ENCODE results near the gene PRDX6. TPM values are rescaled to one million over a fixed set of nuclear protein-coding genes. Genes with fewer than 3 reads are reported as not detected.
A peak's percentile ranks its signal among the peaks of the same experiment; 100 is the strongest.
"Not testable (repeated sequence)": the region's sequence is repeated elsewhere in the genome, so short reads cannot be mapped to it uniquely, and the experiment has no call there.

PRDX6 gene
- total RNA-seq, 1 donor from 2014 or later, result 146 TPM

GRCh38 chr1:173496757-173497320 lies 19.7 kb downstream of the PRDX6 start:
- no peak for DNase-seq (ENCODE audit: low spot score)

- no peak for DNase-seq (ENCODE audit: low spot score)
Observed at GRCh38 chr1:173499729-173500128, 22.6 kb downstream of the PRDX6 start.

GRCh38 chr1:173502104-173502503 lies 25.0 kb downstream of the PRDX6 start:
- no peak for DNase-seq (ENCODE audit: low spot score)

DNA sequence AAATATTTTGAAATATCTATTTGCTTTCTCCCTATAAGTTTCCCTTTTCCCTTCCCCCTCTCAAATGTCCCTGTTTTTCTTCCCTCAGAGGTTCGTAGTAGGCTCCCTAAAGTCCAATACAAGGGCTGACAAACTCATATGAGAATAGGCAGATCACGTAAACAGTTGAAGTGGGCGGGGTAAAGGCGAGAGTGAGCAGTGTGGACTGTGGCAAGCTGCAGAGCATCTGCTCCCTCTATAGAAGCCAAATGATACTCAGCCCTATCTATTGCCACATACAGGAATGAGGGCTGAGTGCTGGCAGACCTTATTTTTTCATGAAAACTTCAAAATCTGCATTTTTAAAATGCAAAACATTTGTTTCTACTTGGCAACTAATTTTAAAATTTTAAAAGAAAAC lies 26.3 kb downstream of the PRDX6 start:
- peak; percentile 12 for DNase-seq (ENCODE audit: low spot score)

- DNase-seq (ENCODE audit: low spot score), result no peak
Observed at GRCh38 chr1:173504268-173504667, 27.1 kb downstream of the PRDX6 start.

GRCh38 chr1:173505391-173505790 lies 28.3 kb downstream of the PRDX6 start:
- DNase-seq (ENCODE audit: low spot score), result no peak

DNA sequence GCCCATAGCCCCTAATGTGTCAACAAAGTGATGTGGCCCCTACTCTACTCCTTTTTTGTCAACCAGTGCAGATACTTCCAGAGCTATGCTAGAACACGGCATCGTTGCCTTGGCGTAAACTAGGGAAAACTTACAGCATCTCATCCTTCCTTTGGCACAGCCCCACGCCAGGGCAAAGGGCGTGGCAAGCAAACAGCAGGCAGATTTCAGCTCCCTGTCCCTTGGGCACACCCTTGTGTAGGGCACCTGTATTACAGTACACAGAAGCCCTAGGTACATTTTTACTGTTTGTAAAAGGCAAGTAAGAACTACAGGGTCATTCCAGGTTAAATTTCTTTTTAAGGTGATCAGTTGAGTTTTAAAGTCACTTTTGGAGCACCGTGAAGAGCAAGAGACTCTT lies 29.3 kb downstream of the PRDX6 start:
- no peak for DNase-seq (ENCODE audit: low spot score)

DNA sequence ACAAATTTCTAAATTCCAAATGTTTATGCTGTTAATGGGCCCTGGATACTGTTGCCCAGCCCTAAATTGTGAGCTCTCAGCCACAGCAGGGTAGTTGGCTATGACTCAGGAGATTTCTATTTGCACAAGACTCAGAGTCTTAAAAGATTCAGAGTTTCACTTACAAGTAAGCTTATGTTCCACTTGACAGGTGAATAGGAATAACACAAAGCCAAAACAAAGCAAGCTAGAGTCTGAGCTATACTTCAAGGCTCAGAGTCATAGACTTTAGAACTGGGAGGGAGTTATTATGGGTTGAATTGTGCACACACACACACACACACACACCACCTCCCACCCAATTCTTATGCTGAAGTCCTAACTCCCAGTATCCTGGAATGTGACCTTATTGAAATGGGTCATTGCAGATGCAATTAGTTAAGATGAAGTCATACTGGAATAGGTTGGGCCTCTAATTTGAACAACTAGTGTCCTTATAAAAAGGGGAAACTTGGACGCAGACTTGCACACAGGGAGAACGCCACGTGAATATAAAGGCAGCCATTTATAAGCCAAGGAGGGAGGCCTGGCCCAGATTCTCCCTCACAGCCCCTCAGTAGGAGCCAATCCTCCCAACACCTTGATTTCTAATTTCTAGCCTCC lies 30.2 kb downstream of the PRDX6 start:
- no peak for DNase-seq (ENCODE audit: low spot score)

DNA sequence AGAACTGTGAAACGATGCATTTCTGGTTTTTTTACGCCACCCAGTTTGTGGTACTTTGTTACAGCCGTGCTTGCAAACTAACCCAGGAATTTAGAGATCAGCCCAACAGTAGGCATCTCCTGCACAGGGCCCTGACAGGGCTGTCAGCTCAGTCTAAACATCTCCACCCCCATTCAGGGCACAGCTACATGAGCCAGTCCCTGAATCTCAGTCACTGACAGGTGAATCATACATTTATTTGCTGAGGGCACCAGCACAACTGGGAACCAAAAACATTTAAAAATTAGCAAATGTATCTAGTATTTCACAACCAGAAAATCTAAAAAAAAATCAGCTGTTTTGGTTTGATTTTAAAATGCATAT lies 30.7 kb downstream of the PRDX6 start:
- no peak for DNase-seq (ENCODE audit: low spot score)

DNA sequence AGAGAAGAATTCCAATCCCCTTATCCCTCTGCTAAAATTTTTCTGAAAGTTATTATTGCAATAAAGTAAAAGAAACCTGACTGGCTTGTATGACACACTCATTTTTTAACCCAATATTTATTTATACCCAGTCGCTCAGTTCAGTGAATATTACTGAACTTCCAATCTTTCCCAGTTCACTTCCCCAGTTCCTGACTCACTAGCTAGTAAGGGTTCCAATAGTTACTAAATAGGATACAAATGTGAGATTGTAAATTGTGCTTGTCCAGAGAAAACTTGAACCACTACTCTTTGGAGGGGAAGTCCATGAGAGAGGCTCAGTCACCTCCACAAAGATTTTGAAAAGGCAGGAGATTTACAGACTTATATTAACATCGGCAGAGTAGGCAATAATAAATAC lies 31.4 kb downstream of the PRDX6 start:
- no peak for DNase-seq (ENCODE audit: low spot score)

- DNase-seq (ENCODE audit: low spot score), result no peak
Observed at GRCh38 chr1:173509797-173510196, 32.7 kb downstream of the PRDX6 start.

GRCh38 chr1:173514503-173514902 lies 37.4 kb downstream of the PRDX6 start:
- DNase-seq (ENCODE audit: low spot score), result not testable (repeated sequence)

DNA sequence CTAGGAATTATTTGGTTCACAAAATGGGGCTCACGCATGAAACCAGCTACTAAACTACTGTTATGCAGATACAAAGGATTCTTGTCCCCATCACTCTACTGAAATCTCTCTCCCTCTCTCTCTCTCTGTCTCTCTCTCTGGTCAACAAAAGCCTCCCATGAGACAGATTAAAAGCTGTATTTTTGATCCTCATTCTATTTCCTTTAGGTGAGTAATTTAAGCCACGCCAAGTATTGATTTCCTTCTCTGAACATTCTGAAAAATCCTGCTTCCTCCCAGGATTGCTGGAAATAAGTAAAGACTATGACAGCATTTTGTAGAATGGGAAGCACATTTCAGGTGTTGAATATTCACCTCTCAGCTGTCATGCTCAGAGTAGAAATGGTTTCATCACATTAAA lies 43.7 kb downstream of the PRDX6 start:
- no peak for DNase-seq (ENCODE audit: low spot score)

DNA sequence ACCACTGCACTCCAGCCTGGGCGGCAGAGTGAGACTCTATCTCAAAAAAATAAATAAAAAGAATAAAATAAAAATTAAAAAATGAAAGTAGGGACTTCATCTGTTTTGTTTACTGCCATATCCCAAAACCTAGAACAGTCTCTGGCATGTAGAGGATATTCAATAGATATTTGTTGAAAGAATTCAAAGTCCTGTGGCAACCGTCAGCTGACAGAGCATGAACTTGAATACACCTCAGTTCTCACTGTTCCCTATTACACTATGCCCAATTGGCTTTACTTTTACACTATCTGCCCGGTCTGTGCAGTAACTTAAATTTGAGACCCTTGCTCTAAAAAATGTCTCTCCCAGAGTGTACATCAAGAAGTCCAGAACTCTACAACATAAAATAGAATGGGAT lies 46.2 kb downstream of the PRDX6 start:
- DNase-seq (ENCODE audit: low spot score), result no peak

GRCh38 chr1:173525926-173526325 lies 48.8 kb downstream of the PRDX6 start:
- no peak for DNase-seq (ENCODE audit: low spot score)

DNA sequence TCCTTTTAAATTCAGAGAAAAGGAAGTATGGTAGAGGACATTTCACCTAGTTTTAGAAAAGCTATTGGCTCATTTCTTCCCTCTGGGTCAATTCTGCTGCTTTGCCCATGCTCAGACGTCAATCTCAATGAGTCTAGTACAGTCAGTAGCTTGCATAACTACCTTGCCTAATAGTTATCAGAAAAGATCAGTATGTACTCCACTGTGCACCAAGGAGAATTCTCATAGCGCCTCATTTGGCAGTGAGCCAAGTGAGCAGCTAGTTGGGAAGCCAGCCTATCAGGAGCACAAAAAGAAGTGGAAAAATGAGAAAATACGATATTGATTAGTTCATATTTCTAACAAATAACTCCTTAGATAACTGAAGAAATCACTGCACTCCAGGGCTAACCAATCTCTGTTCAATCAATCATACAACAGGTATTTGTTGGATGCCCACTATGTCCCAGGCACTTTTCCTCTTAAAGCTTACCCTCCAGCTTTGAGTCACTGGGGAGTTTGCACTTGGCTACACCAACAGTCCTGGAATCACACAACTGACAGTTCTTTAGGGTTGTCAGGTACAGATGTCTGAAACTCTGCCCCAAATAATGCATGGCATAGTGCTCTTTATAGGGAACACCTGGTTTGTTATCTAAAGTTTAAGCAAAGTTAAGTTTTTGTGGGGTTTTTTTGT lies 50.2 kb downstream of the PRDX6 start:
- DNase-seq (ENCODE audit: low spot score), result no peak

DNA sequence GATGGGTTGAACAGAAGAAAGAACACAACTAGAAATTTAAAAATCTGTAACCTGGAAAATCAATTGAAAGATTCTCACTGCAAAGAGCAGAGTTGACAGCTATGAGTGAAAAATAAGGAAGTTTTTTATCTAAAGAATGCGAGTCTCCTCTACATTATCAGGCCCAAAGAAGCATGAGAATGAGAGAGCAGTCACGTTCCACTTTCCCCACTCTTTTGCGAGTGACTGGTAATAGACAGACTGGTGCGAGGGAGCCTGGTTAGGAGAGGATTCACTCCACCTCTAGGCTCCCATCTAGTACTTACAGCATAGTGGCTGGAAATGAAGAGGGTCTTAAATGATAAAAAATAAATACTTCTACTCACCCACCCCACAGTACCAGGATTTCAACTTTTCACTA lies 52.0 kb downstream of the PRDX6 start:
- DNase-seq (ENCODE audit: low spot score), result no peak

DNA sequence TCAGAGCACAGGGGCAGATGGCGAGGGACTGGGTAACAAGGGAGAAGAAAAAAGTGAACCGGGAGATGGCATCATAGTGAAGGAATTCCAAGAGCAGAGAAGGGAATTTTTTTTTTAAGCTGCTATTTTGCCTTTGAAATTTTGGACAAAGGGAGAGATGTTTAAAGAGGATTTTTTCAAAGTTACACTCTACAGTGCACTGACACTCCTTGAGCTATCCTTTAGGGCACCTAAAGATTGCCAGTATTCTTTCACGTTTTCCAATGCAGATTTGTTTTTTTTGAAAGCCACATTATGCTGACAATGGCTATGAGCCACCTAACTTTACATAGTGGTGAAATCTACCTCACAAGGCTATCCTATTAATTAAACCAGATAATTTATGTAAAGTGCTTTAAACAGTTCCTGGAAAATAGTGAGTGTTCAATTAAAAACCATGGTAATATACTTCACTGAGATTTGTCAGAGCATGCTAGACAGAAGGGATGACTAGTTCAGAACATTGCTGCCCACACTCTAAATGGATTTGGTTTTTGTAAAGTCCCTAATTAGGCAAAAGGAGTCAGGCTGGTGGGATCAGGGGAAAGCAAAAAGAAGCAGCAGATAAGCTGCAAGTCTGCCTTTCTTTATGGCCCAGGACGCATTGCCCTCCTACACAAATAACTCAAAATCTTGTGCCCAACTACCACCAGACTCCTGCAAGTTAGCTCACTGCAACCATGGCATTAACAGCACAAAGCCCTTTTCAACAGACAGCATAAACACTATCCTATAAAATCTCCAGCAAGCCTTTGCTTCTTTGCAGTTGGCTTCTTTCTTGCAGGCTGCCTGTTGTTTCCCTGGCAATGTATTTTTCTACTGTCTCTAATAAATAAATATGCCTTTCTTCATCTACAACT lies 53.9 kb downstream of the PRDX6 start:
- no peak for DNase-seq (ENCODE audit: low spot score)

DNA sequence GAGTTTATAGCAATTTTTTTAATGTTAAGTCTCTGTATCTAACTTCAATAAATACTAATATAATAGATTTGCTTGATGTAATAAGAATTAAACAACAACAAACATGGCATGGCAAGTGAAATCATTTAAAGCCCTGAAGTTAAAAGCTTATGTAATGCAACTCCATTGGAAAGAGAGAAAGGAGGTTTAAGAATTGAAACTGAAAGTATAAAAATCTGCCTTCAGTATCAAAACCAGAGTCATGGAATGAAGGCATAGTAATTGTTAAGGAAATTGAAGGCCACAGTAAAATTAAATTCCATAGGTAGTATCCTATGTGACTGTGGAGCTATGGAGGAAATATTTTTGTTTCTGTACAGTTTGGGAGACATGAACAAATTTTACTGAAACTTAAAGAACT lies 55.1 kb downstream of the PRDX6 start:
- no peak for DNase-seq (ENCODE audit: low spot score)

DNA sequence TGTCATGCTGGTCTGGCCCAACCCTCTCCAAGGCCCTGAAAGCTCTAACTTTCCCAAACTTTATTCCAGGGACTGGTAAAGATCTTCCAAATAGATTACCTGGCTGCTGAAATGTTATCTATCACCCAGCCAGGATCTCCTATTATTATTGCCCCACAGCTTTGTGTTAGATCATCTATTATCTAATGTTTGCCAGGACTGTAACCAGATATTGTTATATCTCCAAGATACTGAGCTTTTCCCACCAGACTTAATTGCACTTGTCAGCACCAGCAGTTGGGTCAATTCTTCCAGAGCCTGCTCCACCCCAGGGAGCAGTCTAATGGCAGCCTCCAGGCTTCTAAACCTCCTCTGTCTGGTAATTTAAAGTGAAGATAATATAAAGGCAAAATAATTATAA lies 59.1 kb downstream of the PRDX6 start:
- no peak for DNase-seq (ENCODE audit: low spot score)

All from mucosa of gallbladder (tissue), 1 donor.